Measurements from ENCODE around the gene HIPK2. TPM values are rescaled to one million over a fixed set of nuclear protein-coding genes. Genes with fewer than 3 reads are reported as not detected.
A peak's percentile ranks its signal among the peaks of the same experiment; 100 is the strongest.

The HIPK2 gene
- polyA plus RNA-seq, 1 donor (not counting 4 experiments of a cell fraction or from before 2014, with no cell fraction given), result 5.8 TPM

GRCh38 chr7:139687980-139688632 is 89.7 kb downstream of the HIPK2 start:
- Histone ChIP-seq H3K4me3 (ENCODE audit: control insufficient read depth in 2 of 3, extremely low read depth in 1 of 3, insufficient read depth in 2 of 3, low read depth in 1 of 3, low read length in 3 of 3) (no peak overlapping the region), H3K36me3 (ENCODE audit: control insufficient read depth in 2 of 2, extremely low read depth in 1 of 2, insufficient read depth in 2 of 2, low read length in 2 of 2) (peaks cover 3 to 5% of the 10 kb centered on the region in 2 experiments), H3K4me2 (ENCODE audit: control insufficient read depth, extremely low read depth, insufficient read depth, low read depth, low read length) (peak overlapping the region; percentile 46), H3K9me3 (ENCODE audit: control insufficient read depth, low read depth, low read length) (peaks cover 3% of the 10 kb centered on the region), H3K79me2 (ENCODE audit: control insufficient read depth, insufficient read depth, low read length) (no peaks in the 10 kb centered on the region), H2AFZ (ENCODE audit: control insufficient read depth, low read length) (peak overlapping the region; percentile 13), H3K27ac (ENCODE audit: control insufficient read depth, insufficient read depth, low read length) (peak overlapping the region; percentile 69), H3K9ac (ENCODE audit: control insufficient read depth, extremely low read depth, insufficient read depth, low read length) (peak overlapping the region; percentile 29), H3K4me1 (ENCODE audit: control insufficient read depth, extremely low read depth, insufficient read depth, low read length) (peaks cover 28% of the 10 kb centered on the region), H3K9me1 (ENCODE audit: control insufficient read depth, extremely low read depth, insufficient read depth, low read length) (no peaks in the 10 kb centered on the region), H3K27me3 (ENCODE audit: control insufficient read depth, extremely low read depth, insufficient read depth, low read length) (no peaks in the 10 kb centered on the region), H4K20me1 (ENCODE audit: control insufficient read depth, extremely low read depth, insufficient read depth, low read length) (no peaks in the 10 kb centered on the region)
- FAIRE-seq (peak; percentile 74), DNase-seq (ENCODE audit: low read depth, low spot score) (peak; percentile 53)
- dilution Hi-C loops (cut with MboI; ENCODE audit: extremely low pct_ligation_motif_present, low sequenced_read_pairs), result no loop called here
- TF ChIP-seq EZH2 (IDR thresholded peaks at IDR 0.05; ENCODE audit: low read length) (no peak), CTCF (optimal IDR thresholded peaks at IDR 0.05 in 1 of 3, IDR thresholded peaks at IDR 0.05 in 1 of 3, conservative IDR thresholded peaks at IDR 0.05 in 1 of 3; ENCODE audit: extremely low read depth in 1 of 3, insufficient read depth in 2 of 3, low read length in 3 of 3) (no peak)

GRCh38 chr7:139687211-139687954 is 90.4 kb downstream of the HIPK2 start:
- no peaks in the 10 kb centered on the region for H3K9me1 ChIP-seq (ENCODE audit: control insufficient read depth, extremely low read depth, insufficient read depth, low read length)
- DNase-seq (ENCODE audit: low read depth, low spot score) (no peak), FAIRE-seq (no peak)
- H4K20me1 ChIP-seq (ENCODE audit: control insufficient read depth, extremely low read depth, insufficient read depth, low read length), result no peaks in the 10 kb centered on the region
- H3K9ac ChIP-seq (ENCODE audit: control insufficient read depth, extremely low read depth, insufficient read depth, low read length), result peak overlapping the region; percentile 29
- H3K27ac ChIP-seq (ENCODE audit: control insufficient read depth, insufficient read depth, low read length), result peak overlapping the region; percentile 69
- no peak overlapping the region for H2AFZ ChIP-seq (ENCODE audit: control insufficient read depth, low read length)
- H3K4me1 ChIP-seq (ENCODE audit: control insufficient read depth, extremely low read depth, insufficient read depth, low read length), result peaks cover 35% of the 10 kb centered on the region
- H3K27me3 ChIP-seq (ENCODE audit: control insufficient read depth, extremely low read depth, insufficient read depth, low read length), result no peaks in the 10 kb centered on the region
- TF ChIP-seq EZH2 (IDR thresholded peaks at IDR 0.05; ENCODE audit: low read length) (no peak), CTCF (optimal IDR thresholded peaks at IDR 0.05 in 1 of 3, IDR thresholded peaks at IDR 0.05 in 1 of 3, conservative IDR thresholded peaks at IDR 0.05 in 1 of 3; ENCODE audit: extremely low read depth in 1 of 3, insufficient read depth in 2 of 3, low read length in 3 of 3) (no peak)
- dilution Hi-C loops (cut with MboI; ENCODE audit: extremely low pct_ligation_motif_present, low sequenced_read_pairs), result no loop called here
- H3K9me3 ChIP-seq (ENCODE audit: control insufficient read depth, low read depth, low read length), result peaks cover 3% of the 10 kb centered on the region
- no peaks in the 10 kb centered on the region for H3K79me2 ChIP-seq (ENCODE audit: control insufficient read depth, insufficient read depth, low read length)
- H3K36me3 ChIP-seq (ENCODE audit: control insufficient read depth in 2 of 2, extremely low read depth in 1 of 2, insufficient read depth in 2 of 2, low read length in 2 of 2), result peaks cover 3 to 5% of the 10 kb centered on the region in 2 experiments
- no peak overlapping the region for H3K4me3 ChIP-seq (ENCODE audit: control insufficient read depth in 2 of 3, extremely low read depth in 1 of 3, insufficient read depth in 2 of 3, low read depth in 1 of 3, low read length in 3 of 3)
- H3K4me2 ChIP-seq (ENCODE audit: control insufficient read depth, extremely low read depth, insufficient read depth, low read depth, low read length), result peak overlapping the region; percentile 46
